ENCODE results near the gene ANGPTL8. TPM values are rescaled to one million over a fixed set of nuclear protein-coding genes. Genes with fewer than 3 reads are reported as not detected.
A peak's percentile ranks its signal among the peaks of the same experiment; 100 is the strongest.

Gene ANGPTL8
- total and polyA plus RNA-seq, 12 donors, result 0.33 to 10.0 (median 0.91) TPM; not detected in 4

DNA sequence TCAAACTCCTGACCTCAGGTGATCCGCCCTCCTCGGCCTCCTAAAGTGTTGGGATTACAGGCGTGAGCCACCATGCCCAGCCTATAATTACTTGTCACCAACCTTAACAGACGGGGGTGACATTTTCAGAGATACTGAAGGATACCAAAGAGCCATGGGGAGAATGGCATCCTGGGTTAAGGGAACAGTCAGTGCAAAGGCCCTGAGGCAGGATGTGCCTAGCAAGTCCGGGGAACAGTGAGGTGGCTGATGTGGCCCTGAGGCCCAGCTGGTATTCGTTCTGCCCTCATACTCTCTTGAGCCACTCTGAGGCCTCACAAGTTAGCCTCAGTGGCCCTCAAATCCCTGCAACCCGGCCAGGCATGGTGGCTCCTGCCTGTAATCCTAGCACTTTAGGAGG is 15.0 kb upstream of the ANGPTL8 start:
- H3K4me3 ChIP-seq, result no peak overlapping the region
- no peaks in the 10 kb centered on the region for H3K9me3 ChIP-seq (replicated peaks in 1 of 3)
- no peak overlapping the region for H3K27ac ChIP-seq
- H3K36me3 ChIP-seq (replicated peaks in 1 of 2), result peaks cover 0 to 21% of the 10 kb centered on the region in 2 donors
- 89 to 96% (median 91%) methylated on average over 5 to 7 of the region's 7 CpGs for WGBS, 4 donors
- TF ChIP-seq, protein P1, sequence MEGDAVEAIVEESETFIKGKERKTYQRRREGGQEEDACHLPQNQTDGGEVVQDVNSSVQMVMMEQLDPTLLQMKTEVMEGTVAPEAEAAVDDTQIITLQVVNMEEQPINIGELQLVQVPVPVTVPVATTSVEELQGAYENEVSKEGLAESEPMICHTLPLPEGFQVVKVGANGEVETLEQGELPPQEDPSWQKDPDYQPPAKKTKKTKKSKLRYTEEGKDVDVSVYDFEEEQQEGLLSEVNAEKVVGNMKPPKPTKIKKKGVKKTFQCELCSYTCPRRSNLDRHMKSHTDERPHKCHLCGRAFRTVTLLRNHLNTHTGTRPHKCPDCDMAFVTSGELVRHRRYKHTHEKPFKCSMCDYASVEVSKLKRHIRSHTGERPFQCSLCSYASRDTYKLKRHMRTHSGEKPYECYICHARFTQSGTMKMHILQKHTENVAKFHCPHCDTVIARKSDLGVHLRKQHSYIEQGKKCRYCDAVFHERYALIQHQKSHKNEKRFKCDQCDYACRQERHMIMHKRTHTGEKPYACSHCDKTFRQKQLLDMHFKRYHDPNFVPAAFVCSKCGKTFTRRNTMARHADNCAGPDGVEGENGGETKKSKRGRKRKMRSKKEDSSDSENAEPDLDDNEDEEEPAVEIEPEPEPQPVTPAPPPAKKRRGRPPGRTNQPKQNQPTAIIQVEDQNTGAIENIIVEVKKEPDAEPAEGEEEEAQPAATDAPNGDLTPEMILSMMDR (IDR thresholded peaks at IDR 0.05), result no peak
- TF ChIP-seq POLR2A (IDR thresholded peaks at IDR 0.05), result no peak
- H3K4me1 ChIP-seq (replicated peaks in 1 of 2), result no peaks in the 10 kb centered on the region
- no peak for DNase-seq
- intact Hi-C loops (cut with DNase I), result no loop called here
- H3K27me3 ChIP-seq, result no peaks in the 10 kb centered on the region

DNA sequence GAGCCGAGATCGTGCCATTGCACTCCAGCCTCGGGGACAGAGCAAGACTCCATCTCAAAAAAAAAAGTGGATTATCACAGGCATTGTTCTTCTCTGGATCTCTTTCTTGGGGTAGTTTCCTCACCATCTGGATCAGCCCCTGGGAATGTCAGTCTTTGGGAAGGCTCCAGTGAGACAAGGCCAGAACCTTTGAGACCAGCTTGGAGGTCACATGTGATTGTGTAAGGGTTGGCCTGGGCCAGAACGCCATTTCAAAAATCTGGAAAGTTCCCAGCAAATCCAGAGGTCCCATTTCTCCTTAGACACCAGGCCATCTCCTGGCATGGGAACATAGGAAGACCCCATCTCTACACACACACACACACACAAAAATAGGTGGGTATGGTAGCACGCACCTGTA is 14.2 kb upstream of the ANGPTL8 start:
- H3K36me3 ChIP-seq (replicated peaks in 1 of 2), result peaks cover 0 to 21% of the 10 kb centered on the region in 2 donors
- no peaks in the 10 kb centered on the region for H3K4me1 ChIP-seq (replicated peaks in 1 of 2)
- H3K9me3 ChIP-seq (replicated peaks in 1 of 3), result no peaks in the 10 kb centered on the region
- H3K27ac ChIP-seq, result peak overlapping the region in 1 of 5 donors; percentile 8
- TF ChIP-seq POLR2A (IDR thresholded peaks at IDR 0.05), result no peak
- TF ChIP-seq, protein P1 (IDR thresholded peaks at IDR 0.05), result no peak
- no peak overlapping the region for H3K4me3 ChIP-seq
- DNase-seq, result peak in 6 of 7 donors; percentile 50 to 72 (median 62)
- 76 to 89% (median 81%) methylated on average over 4 to 5 of the region's 5 CpGs for WGBS, 4 donors
- intact Hi-C loops (cut with DNase I), result no loop called here
- H3K27me3 ChIP-seq, result no peaks in the 10 kb centered on the region

DNA sequence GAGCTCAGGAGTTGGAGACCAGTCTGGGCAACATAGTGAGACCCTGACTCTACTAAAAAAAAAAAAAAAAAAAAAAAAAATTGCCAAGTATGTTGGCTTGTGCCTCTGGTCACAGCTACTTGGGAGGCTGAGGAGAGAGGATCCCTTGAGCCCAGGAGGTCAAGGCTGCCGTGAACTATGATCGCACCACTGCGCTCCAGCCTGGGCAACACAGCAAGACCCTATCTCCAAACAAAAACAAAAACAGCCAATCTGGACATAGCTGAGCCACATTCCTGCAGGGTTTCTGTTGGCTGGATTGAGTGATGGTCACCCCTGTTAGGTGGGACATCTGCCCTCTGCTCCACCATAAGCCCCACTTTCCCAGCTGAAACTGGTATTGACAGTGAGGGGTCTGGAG is 13.6 kb upstream of the ANGPTL8 start:
- H3K27me3 ChIP-seq, result no peaks in the 10 kb centered on the region
- no peaks in the 10 kb centered on the region for H3K9me3 ChIP-seq (replicated peaks in 1 of 3)
- H3K27ac ChIP-seq, result no peak overlapping the region
- no peak for DNase-seq
- no peaks in the 10 kb centered on the region for H3K4me1 ChIP-seq (replicated peaks in 1 of 2)
- H3K4me3 ChIP-seq, result no peak overlapping the region
- 74 to 98% (median 89%) methylated on average over 3 of the region's 3 CpGs for WGBS, 4 donors
- peaks cover 0 to 21% of the 10 kb centered on the region in 2 donors for H3K36me3 ChIP-seq (replicated peaks in 1 of 2)
- intact Hi-C loops (cut with DNase I), result no loop called here
- TF ChIP-seq, protein P1 (IDR thresholded peaks at IDR 0.05), result no peak
- no peak for TF ChIP-seq POLR2A (IDR thresholded peaks at IDR 0.05)

DNA sequence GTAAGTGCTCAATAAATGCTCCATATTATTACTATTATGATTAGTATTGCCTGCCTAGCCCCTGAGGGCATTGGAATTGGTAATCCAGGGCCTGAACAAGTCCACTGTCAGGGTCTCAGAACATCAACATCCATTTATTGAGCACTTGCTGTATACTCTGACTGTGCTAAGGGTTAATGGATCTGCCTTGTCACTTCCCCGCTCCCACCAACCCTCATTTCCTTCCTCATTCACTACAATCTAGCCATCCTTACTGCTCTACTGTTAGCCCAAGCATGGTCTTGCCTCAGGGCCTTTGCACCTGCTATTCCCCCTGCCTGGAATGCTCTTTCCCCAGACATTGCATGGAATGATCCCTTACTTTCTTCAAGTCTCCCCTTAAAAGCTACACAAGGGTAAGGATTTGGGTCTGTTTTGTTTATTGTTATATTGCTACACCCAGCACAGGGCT is 12.7 kb upstream of the ANGPTL8 start:
- intact Hi-C loops (cut with DNase I), result no loop called here
- H3K27me3 ChIP-seq, result no peaks in the 10 kb centered on the region
- H3K36me3 ChIP-seq (replicated peaks in 1 of 2), result peaks cover 0 to 14% of the 10 kb centered on the region in 2 donors
- DNase-seq, result no peak
- no peaks in the 10 kb centered on the region for H3K9me3 ChIP-seq (replicated peaks in 1 of 3)
- H3K4me1 ChIP-seq (replicated peaks in 1 of 2), result no peaks in the 10 kb centered on the region
- 81 to 94% (median 83%) methylated on average over 1 of the region's 1 CpG for WGBS, 4 donors
- H3K27ac ChIP-seq, result no peak overlapping the region
- TF ChIP-seq, protein P1 (IDR thresholded peaks at IDR 0.05), result no peak
- no peak for TF ChIP-seq POLR2A (IDR thresholded peaks at IDR 0.05)
- no peak overlapping the region for H3K4me3 ChIP-seq

All from adrenal gland (tissue), 12 donors.